PC-9 (cell line): Measurements from ENCODE around the gene ARHGAP22. TPM values are rescaled to one million over a fixed set of nuclear protein-coding genes. Genes with fewer than 3 reads are reported as not detected.

Source experiments
- BruUV-seq: library from RNA; stranded (reverse); fragments of 400-500 nt; replicated peaks from 2 replicates; lab custom pipeline; 2021; lab: Mats Ljungman, UMichigan
- CTCF ChIA-PET: fragments of 300-600 bp; sonication (Branson Sonifier 250); formaldehyde crosslinking; loops from one replicate; lab custom pipeline; 2022; ENCODE audit warnings: antibody characterized with exemption; lab: Charles Lee
- POLR2A ChIA-PET: fragments of 300-600 bp; sonication (Branson Sonifier 250); formaldehyde crosslinking; loops from one replicate; lab custom pipeline; 2022; ENCODE audit warnings: antibody characterized with exemption; ENCODE audit not compliant: unreplicated experiment; lab: Charles Lee
- DNase-seq, 2 experiments: peaks; one replicate each; pipeline versions ENCODE4 v3.0.0 to v3.0.0-alpha.2; 2015 to 2022; ENCODE audit warnings: mixed read lengths in 1 of 2
- H2AFZ ChIP-seq: fragments of 200-600 bp; sonication (generic); 2 replicates; pipeline ENCODE4 v1.8.1; 2017; ENCODE audit warnings: antibody characterized with exemption
- H3F3A ChIP-seq: fragments of 200-600 bp; sonication (generic); 2 replicates; pipeline ENCODE4 v1.8.1; 2017; ENCODE audit warnings: antibody characterized with exemption, mild to moderate bottlenecking, low read depth; ENCODE audit not compliant: insufficient read depth
- H3K27ac ChIP-seq: fragments of 200-600 bp; sonication (generic); 2 replicates; pipeline ENCODE4 v1.6.1; 2016; ENCODE audit warnings: mixed run types
- H3K27me3 ChIP-seq: fragments of 200-600 bp; sonication (generic); 2 replicates; pipeline ENCODE4 v1.6.1; 2016; ENCODE audit warnings: low read depth, mixed run types; ENCODE audit not compliant: insufficient read depth
- H3K36me3 ChIP-seq: fragments of 200-600 bp; sonication (generic); 2 replicates; pipeline ENCODE4 v1.6.1; 2016; ENCODE audit warnings: low read depth, mixed run types
- H3K4me1 ChIP-seq: fragments of 200-600 bp; sonication (generic); replicated peaks from 2 replicates; pipeline ENCODE4 v1.6.1; 2016; ENCODE audit warnings: mixed run types; ENCODE audit not compliant: insufficient read depth
- H3K4me2 ChIP-seq: fragments of 200-600 bp; sonication (generic); 2 replicates; pipeline ENCODE4 v1.6.1; 2017; ENCODE audit warnings: mixed run types
- H3K4me3 ChIP-seq: fragments of 200-600 bp; sonication (generic); 2 replicates; pipeline ENCODE4 v1.6.1; 2016; ENCODE audit warnings: mixed run types
- H3K79me2 ChIP-seq: fragments of 200-600 bp; sonication (generic); 2 replicates; pipeline ENCODE4 v1.6.1; 2017; ENCODE audit warnings: low read depth, mixed run types
- H3K9me2 ChIP-seq: fragments of 200-600 bp; sonication (generic); 2 replicates; pipeline ENCODE4 v1.8.1; 2017; ENCODE audit warnings: mild to moderate bottlenecking; ENCODE audit not compliant: insufficient read depth
- H3K9me3 ChIP-seq: fragments of 200-600 bp; sonication (generic); 2 replicates; pipeline ENCODE4 v1.8.1; 2016; ENCODE audit warnings: low read depth; ENCODE audit not compliant: insufficient read depth
- H4K20me1 ChIP-seq: fragments of 200-600 bp; sonication (generic); 2 replicates; pipeline ENCODE4 v1.8.1; 2017; ENCODE audit not compliant: insufficient read depth
- CTCF ChIP-seq: fragments of 200-600 bp; sonication (generic); conservative IDR thresholded peaks from 2 replicates; pipeline ENCODE4 v1.6.1; 2017; ENCODE audit warnings: mixed run types, antibody characterized with exemption, mild to moderate bottlenecking, moderate library complexity
- EZH2 ChIP-seq: fragments of 200-600 bp; sonication (generic); IDR thresholded peaks from 2 replicates; pipeline ENCODE4 v1.8.0; 2017; ENCODE audit warnings: antibody characterized with exemption, low read depth
- intact Hi-C: fragments of 100-400 bp; cut with micrococcal nuclease; formaldehyde crosslinking; loops from one replicate; pipeline ENCODE4 v1.10.0; 2022; ENCODE audit not compliant: unreplicated experiment
- total RNA-seq: library from RNA; stranded (reverse); gene quantifications from 2 replicates; pipeline ENCODE4 v1.2.3, GENCODE V29; 2021

ARHGAP22 gene
- total RNA-seq, 1 experiment from 2014 or later = 4.0 TPM

DNA sequence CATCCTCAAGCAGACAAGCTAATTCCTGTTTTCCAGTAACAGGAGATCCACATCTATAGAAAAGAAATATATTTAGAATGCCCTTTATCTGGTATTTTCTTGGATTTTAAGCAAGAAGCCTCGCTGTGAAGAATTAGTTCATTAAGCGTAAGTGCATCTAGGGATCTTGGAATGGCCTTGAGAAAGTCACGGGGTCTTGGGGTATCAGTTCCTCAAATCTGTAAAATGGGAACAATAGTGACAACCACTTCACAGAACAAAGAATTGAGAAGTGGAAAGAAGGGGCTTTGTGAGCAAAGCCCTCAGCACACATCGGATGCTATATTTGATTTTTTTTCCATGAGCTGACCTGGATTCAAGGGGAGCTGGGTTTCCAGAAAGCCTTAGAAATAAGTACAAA is 47.5 kb upstream of the ARHGAP22 start:
- Histone ChIP-seq H4K20me1 (no peaks in the 10 kb centered on the region), H3K79me2 (no peaks in the 10 kb centered on the region), H3K4me3 (no peak overlapping the region), H3K9me2 (no peaks in the 10 kb centered on the region), H3K4me1 (peaks cover 12% of the 10 kb centered on the region; the same call in 1 of the 2 replicates), H3K9me3 (no peaks in the 10 kb centered on the region), H2AFZ (no peak overlapping the region), H3F3A (no peaks in the 10 kb centered on the region), H3K27ac (no peak overlapping the region), H3K36me3 (no peaks in the 10 kb centered on the region), H3K4me2 (no peak overlapping the region), H3K27me3 (no peaks in the 10 kb centered on the region)
- DNase-seq = no peak
- no peak for TF ChIP-seq CTCF
- no peak for TF ChIP-seq EZH2
- ChIA-PET CTCF (interaction anchor here (0.6 kb wide), 1 partner anchor 287 kb away, joined by 3 read pairs; no protein-coding TSS in a partner anchor), POLR2A (no interaction called here)
- no TSS peak for BruUV-seq
- intact Hi-C loops = no loop called here

DNA sequence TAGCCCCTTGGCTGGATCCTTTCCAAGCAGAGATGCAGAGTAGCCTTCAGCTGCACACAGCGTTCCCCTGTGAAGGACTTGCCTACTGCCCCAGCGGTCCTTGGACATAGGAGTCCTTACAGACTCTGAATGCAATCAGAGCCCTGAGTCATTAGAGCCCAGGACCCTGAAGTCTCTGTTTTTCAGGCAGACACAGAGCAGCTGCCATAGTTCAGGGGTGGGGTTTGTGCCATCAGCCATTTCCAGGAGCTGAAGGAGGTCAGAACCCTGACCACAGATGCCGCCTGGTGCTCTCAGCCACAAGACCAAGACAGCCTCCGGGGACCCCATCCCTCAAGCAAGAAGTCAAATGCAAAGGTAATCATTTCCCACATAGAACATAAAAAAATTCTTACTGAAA is 47.0 kb upstream of the ARHGAP22 start:
- Histone ChIP-seq H3K27me3 (no peaks in the 10 kb centered on the region), H3K4me2 (no peak overlapping the region), H3K9me3 (no peaks in the 10 kb centered on the region), H2AFZ (no peak overlapping the region), H4K20me1 (no peaks in the 10 kb centered on the region), H3K4me3 (no peak overlapping the region), H3K27ac (no peak overlapping the region), H3F3A (no peaks in the 10 kb centered on the region), H3K9me2 (no peaks in the 10 kb centered on the region), H3K4me1 (peaks cover 12% of the 10 kb centered on the region; the same call in 1 of the 2 replicates), H3K79me2 (no peaks in the 10 kb centered on the region), H3K36me3 (no peaks in the 10 kb centered on the region)
- intact Hi-C loops = no loop called here
- ChIA-PET CTCF (interaction anchor here (0.6 kb wide), 1 partner anchor 287 kb away, joined by 3 read pairs; no protein-coding TSS in a partner anchor), POLR2A (no interaction called here)
- no peak for DNase-seq
- no TSS peak for BruUV-seq
- no peak for TF ChIP-seq EZH2
- no peak for TF ChIP-seq CTCF

GRCh38 chr10:48651293-48651692 is 46.4 kb upstream of the ARHGAP22 start:
- intact Hi-C loops = no loop called here

More at GRCh38 chr10:48651293-48651692, 46.4 kb upstream of the ARHGAP22 start:
- H3K9me3 ChIP-seq = no peaks in the 10 kb centered on the region
- H3K36me3 ChIP-seq = no peaks in the 10 kb centered on the region
- DNase-seq = no peak
- no peaks in the 10 kb centered on the region for H3K79me2 ChIP-seq
- BruUV-seq = no TSS peak
- H3K4me3 ChIP-seq = no peak overlapping the region
- no peaks in the 10 kb centered on the region for H3K9me2 ChIP-seq
- peaks cover 12% of the 10 kb centered on the region; the same call in 1 of the 2 replicates for H3K4me1 ChIP-seq
- ChIA-PET CTCF (no interaction called here), POLR2A (no interaction called here)
- H3K27ac ChIP-seq = no peak overlapping the region
- H3K4me2 ChIP-seq = no peak overlapping the region
- H3F3A ChIP-seq = no peaks in the 10 kb centered on the region
- no peak overlapping the region for H2AFZ ChIP-seq
- no peaks in the 10 kb centered on the region for H4K20me1 ChIP-seq
- no peak for TF ChIP-seq CTCF
- no peak for TF ChIP-seq EZH2
- no peaks in the 10 kb centered on the region for H3K27me3 ChIP-seq
